ENCODE data around the gene RHOG. TPM values are rescaled to one million over a fixed set of nuclear protein-coding genes. Genes with fewer than 3 reads are reported as not detected.
A peak's percentile ranks its signal among the peaks of the same experiment; 100 is the strongest.

The RHOG gene
- total and polyA plus RNA-seq, 4 donors, result 48.6 to 61.0 (median 56.5) TPM

- intact Hi-C loops (cut with DNase I), result no loop called here
- WGBS, 2 donors, result 47 to 59% methylated on average over 3 to 4 of the region's 4 CpGs
- peak overlapping the region; percentile 45 to 76 for H3K27ac ChIP-seq (ENCODE audit: low read depth in 1 of 2, low read length in 2 of 2)
Observed at GRCh38 chr11:3879216-3879966, 38.6 kb upstream of the RHOG start.

DNA sequence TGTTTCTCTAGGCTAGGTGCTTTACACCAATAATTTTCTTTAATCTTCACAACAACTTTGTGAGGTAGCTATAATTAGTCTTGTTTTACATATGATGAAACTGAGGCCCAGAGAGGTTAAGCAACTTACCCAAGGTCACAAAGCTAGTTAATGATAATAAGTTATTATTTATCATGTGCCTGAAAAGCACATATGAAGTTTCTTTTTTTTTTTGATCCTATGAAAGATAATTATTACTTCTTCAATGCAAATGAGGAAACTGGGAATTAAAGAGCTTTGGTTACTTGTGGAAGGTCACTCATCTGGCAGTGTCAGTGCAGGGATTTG lies 37.5 kb upstream of the RHOG start:
- Histone ChIP-seq H3K4me3 (ENCODE audit: low read length in 2 of 2) (no peak overlapping the region), H3K36me3 (ENCODE audit: control insufficient read depth in 1 of 2, insufficient read depth in 2 of 2, low read length in 1 of 2) (no peaks in the 10 kb centered on the region), H3K27me3 (ENCODE audit: control insufficient read depth in 1 of 2, insufficient read depth in 2 of 2, low read length in 1 of 2) (no peaks in the 10 kb centered on the region), H3K4me1 (ENCODE audit: control insufficient read depth in 1 of 2, insufficient read depth in 2 of 2, low read length in 2 of 2) (peaks cover 2 to 12% of the 10 kb centered on the region in 2 donors), H3K9me3 (ENCODE audit: control insufficient read depth, low read length) (no peaks in the 10 kb centered on the region), H3K27ac (ENCODE audit: low read depth in 1 of 2, low read length in 2 of 2) (no peak overlapping the region)
- no peak for DNase-seq
- intact Hi-C loops (cut with DNase I), result no loop called here
- ATAC-seq (ENCODE audit: low FRiP score), result no peak

More at GRCh38 chr11:3879216-3879966, 38.6 kb upstream of the RHOG start:
- no peak overlapping the region for H3K4me3 ChIP-seq (ENCODE audit: low read length in 2 of 2)
- H3K4me1 ChIP-seq (ENCODE audit: control insufficient read depth in 1 of 2, insufficient read depth in 2 of 2, low read length in 2 of 2), result peaks cover 2 to 12% of the 10 kb centered on the region in 2 donors
- H3K9me3 ChIP-seq (ENCODE audit: control insufficient read depth, low read length), result no peaks in the 10 kb centered on the region
- no peak for DNase-seq
- H3K27me3 ChIP-seq (ENCODE audit: control insufficient read depth in 1 of 2, insufficient read depth in 2 of 2, low read length in 1 of 2), result no peaks in the 10 kb centered on the region
- ATAC-seq (ENCODE audit: low FRiP score), result no peak
- no peaks in the 10 kb centered on the region for H3K36me3 ChIP-seq (ENCODE audit: control insufficient read depth in 1 of 2, insufficient read depth in 2 of 2, low read length in 1 of 2)

DNA sequence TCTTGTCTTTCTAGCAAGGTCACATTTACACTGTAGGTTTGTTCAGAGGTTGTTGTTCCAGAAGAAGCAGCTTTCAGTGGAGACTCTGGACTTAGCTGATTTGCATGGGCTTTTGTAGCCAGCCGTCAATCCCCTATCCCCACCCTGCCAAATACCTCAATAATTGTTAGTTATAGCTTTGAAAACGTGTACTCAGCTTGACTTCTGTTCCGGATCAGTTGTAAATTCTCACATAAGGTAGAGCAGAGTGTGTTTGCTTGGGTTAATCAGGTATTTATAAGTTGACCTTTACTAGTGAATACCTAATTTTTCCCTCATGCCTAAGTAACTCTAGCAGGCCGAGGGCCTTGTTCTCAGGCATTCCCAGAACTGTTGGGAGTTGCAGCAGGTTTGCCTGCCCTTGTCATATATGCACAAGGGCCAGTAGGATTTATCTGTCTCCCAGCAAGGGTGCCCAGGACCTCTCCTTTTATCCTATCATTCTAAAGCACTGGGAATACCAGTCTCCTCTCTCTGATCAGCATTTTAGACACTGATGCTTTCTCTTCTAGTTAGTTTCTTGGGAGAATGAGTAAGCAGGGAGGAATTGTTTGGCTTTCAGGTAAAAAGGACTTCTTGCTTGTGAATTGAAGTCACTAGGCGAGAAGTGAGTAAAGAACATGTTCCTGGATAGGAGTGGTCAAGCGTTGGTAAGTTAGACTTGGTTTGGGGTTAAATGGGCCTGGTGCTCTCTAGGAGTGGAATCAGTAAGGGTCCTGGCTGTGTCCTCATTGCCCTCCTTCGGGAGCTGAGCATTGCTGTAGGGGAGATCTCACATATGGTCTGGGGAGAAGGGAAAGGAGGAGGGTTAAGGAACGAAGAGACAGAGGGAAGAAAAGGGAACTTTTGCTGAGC lies 36.9 kb upstream of the RHOG start:
- ATAC-seq (ENCODE audit: low FRiP score), result no peak
- Histone ChIP-seq H3K4me3 (ENCODE audit: low read length in 2 of 2) (no peak overlapping the region), H3K36me3 (ENCODE audit: control insufficient read depth in 1 of 2, insufficient read depth in 2 of 2, low read length in 1 of 2) (no peaks in the 10 kb centered on the region), H3K27me3 (ENCODE audit: control insufficient read depth in 1 of 2, insufficient read depth in 2 of 2, low read length in 1 of 2) (no peaks in the 10 kb centered on the region), H3K9me3 (ENCODE audit: control insufficient read depth, low read length) (no peaks in the 10 kb centered on the region), H3K4me1 (ENCODE audit: control insufficient read depth in 1 of 2, insufficient read depth in 2 of 2, low read length in 2 of 2) (peaks cover 2 to 12% of the 10 kb centered on the region in 2 donors), H3K27ac (ENCODE audit: low read depth in 1 of 2, low read length in 2 of 2) (no peak overlapping the region)
- intact Hi-C loops (cut with DNase I), result no loop called here
- no peak for DNase-seq
- WGBS, 2 donors, result 67 to 71% methylated on average over 8 of the region's 8 CpGs

- intact Hi-C loops (cut with DNase I), result no loop called here
- H3K36me3 ChIP-seq (ENCODE audit: control insufficient read depth in 1 of 2, insufficient read depth in 2 of 2, low read length in 1 of 2), result no peaks in the 10 kb centered on the region
- WGBS, 2 donors, result 64 to 75% methylated on average over 3 of the region's 3 CpGs
- ATAC-seq (ENCODE audit: low FRiP score) (no peak), DNase-seq (no peak)
- H3K9me3 ChIP-seq (ENCODE audit: control insufficient read depth, low read length), result no peaks in the 10 kb centered on the region
- peaks cover 2 to 12% of the 10 kb centered on the region in 2 donors for H3K4me1 ChIP-seq (ENCODE audit: control insufficient read depth in 1 of 2, insufficient read depth in 2 of 2, low read length in 2 of 2)
- no peak overlapping the region for H3K4me3 ChIP-seq (ENCODE audit: low read length in 2 of 2)
- no peaks in the 10 kb centered on the region for H3K27me3 ChIP-seq (ENCODE audit: control insufficient read depth in 1 of 2, insufficient read depth in 2 of 2, low read length in 1 of 2)
- no peak overlapping the region for H3K27ac ChIP-seq (ENCODE audit: low read depth in 1 of 2, low read length in 2 of 2)
Observed at GRCh38 chr11:3876613-3877012, 35.9 kb upstream of the RHOG start.

- Histone ChIP-seq H3K36me3 (ENCODE audit: control insufficient read depth in 1 of 2, insufficient read depth in 2 of 2, low read length in 1 of 2) (no peaks in the 10 kb centered on the region), H3K27ac (ENCODE audit: low read depth in 1 of 2, low read length in 2 of 2) (no peak overlapping the region), H3K27me3 (ENCODE audit: control insufficient read depth in 1 of 2, insufficient read depth in 2 of 2, low read length in 1 of 2) (no peaks in the 10 kb centered on the region), H3K4me3 (ENCODE audit: low read length in 2 of 2) (no peak overlapping the region), H3K9me3 (ENCODE audit: control insufficient read depth, low read length) (no peaks in the 10 kb centered on the region), H3K4me1 (ENCODE audit: control insufficient read depth in 1 of 2, insufficient read depth in 2 of 2, low read length in 2 of 2) (no peaks in the 10 kb centered on the region)
- ATAC-seq (ENCODE audit: low FRiP score), result no peak
- WGBS, 2 donors, result 45 to 53% methylated on average over 2 of the region's 2 CpGs
- intact Hi-C loops (cut with DNase I), result no loop called here
- DNase-seq, result no peak
Observed at GRCh38 chr11:3873712-3874349, 33.1 kb upstream of the RHOG start.

GRCh38 chr11:3867209-3868091 lies 26.7 kb upstream of the RHOG start:
- WGBS, 2 donors, result 31 to 37% methylated on average over 6 of the region's 6 CpGs
- peak overlapping the region in 1 of 2 donors; percentile 12 for H3K27ac ChIP-seq (ENCODE audit: low read depth in 1 of 2, low read length in 2 of 2)

GRCh38 chr11:3866836-3867208 lies 26.1 kb upstream of the RHOG start:
- DNase-seq (no peak), ATAC-seq (ENCODE audit: low FRiP score) (no peak)
- H3K4me3 ChIP-seq (ENCODE audit: low read length in 2 of 2), result no peak overlapping the region
- intact Hi-C loops (cut with DNase I), result no loop called here
- H3K27me3 ChIP-seq (ENCODE audit: control insufficient read depth in 1 of 2, insufficient read depth in 2 of 2, low read length in 1 of 2), result no peaks in the 10 kb centered on the region
- H3K36me3 ChIP-seq (ENCODE audit: control insufficient read depth in 1 of 2, insufficient read depth in 2 of 2, low read length in 1 of 2), result no peaks in the 10 kb centered on the region
- H3K4me1 ChIP-seq (ENCODE audit: control insufficient read depth in 1 of 2, insufficient read depth in 2 of 2, low read length in 2 of 2), result peaks cover 10 to 18% of the 10 kb centered on the region in 2 donors
- no peaks in the 10 kb centered on the region for H3K9me3 ChIP-seq (ENCODE audit: control insufficient read depth, low read length)
- no peak overlapping the region for H3K27ac ChIP-seq (ENCODE audit: low read depth in 1 of 2, low read length in 2 of 2)

More at GRCh38 chr11:3867209-3868091, 26.7 kb upstream of the RHOG start:
- H3K4me1 ChIP-seq (ENCODE audit: control insufficient read depth in 1 of 2, insufficient read depth in 2 of 2, low read length in 2 of 2), result peaks cover 10 to 18% of the 10 kb centered on the region in 2 donors
- no peak overlapping the region for H3K4me3 ChIP-seq (ENCODE audit: low read length in 2 of 2)
- no peaks in the 10 kb centered on the region for H3K9me3 ChIP-seq (ENCODE audit: control insufficient read depth, low read length)
- intact Hi-C loops (cut with DNase I), result no loop called here
- DNase-seq (no peak), ATAC-seq (ENCODE audit: low FRiP score) (peak; percentile 31)
- no peaks in the 10 kb centered on the region for H3K36me3 ChIP-seq (ENCODE audit: control insufficient read depth in 1 of 2, insufficient read depth in 2 of 2, low read length in 1 of 2)
- H3K27me3 ChIP-seq (ENCODE audit: control insufficient read depth in 1 of 2, insufficient read depth in 2 of 2, low read length in 1 of 2), result no peaks in the 10 kb centered on the region

DNA sequence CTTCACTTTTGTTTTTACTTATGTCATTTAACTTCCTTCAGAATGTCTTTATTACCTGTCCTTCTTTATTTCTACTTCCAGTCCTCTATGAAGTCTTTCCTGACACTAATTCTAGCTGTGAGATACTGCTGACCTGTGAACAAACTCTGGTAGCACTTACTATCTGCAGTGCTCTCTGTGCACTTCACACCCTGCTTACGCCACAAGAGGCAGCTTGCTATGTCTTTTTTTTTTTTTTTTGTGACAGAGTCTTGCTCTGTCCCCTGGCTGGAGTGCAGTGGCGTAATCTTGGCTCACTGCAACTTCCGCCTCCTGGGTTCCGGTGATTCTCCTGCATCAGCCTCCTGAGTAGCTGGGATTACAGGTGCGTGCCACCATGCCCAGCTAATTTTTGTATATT lies 25.4 kb upstream of the RHOG start:
- ATAC-seq (ENCODE audit: low FRiP score) (no peak), DNase-seq (no peak)
- H3K36me3 ChIP-seq (ENCODE audit: control insufficient read depth in 1 of 2, insufficient read depth in 2 of 2, low read length in 1 of 2), result no peaks in the 10 kb centered on the region
- no peak overlapping the region for H3K27ac ChIP-seq (ENCODE audit: low read depth in 1 of 2, low read length in 2 of 2)
- intact Hi-C loops (cut with DNase I), result no loop called here
- no peaks in the 10 kb centered on the region for H3K27me3 ChIP-seq (ENCODE audit: control insufficient read depth in 1 of 2, insufficient read depth in 2 of 2, low read length in 1 of 2)
- no peaks in the 10 kb centered on the region for H3K9me3 ChIP-seq (ENCODE audit: control insufficient read depth, low read length)
- 69 to 77% methylated on average over 5 of the region's 5 CpGs for WGBS, 2 donors
- H3K4me3 ChIP-seq (ENCODE audit: low read length in 2 of 2), result no peak overlapping the region
- peaks cover 10 to 21% of the 10 kb centered on the region in 2 donors for H3K4me1 ChIP-seq (ENCODE audit: control insufficient read depth in 1 of 2, insufficient read depth in 2 of 2, low read length in 2 of 2)
